Bronchial epithelial cell (primary cell): ENCODE results near the gene PTPRN2. TPM values are rescaled to one million over a fixed set of nuclear protein-coding genes. Genes with fewer than 3 reads are reported as not detected.
"Not testable (repeated sequence)": the region's sequence is repeated elsewhere in the genome, so short reads cannot be mapped to it uniquely, and the experiment has no call there.

ENCODE experiments used
- DNase-seq: peaks from one replicate; pipeline ENCODE4 v3.0.0-alpha.2; 2010; ENCODE audit warnings: low read depth
- FAIRE-seq: peaks from 2 replicates; lab custom pipeline; 2011; peaks lifted over from hg19 to GRCh38; lab: Jason Lieb, UNC
- H3K27me3 ChIP-seq: 2 replicates; pipeline ENCODE4 v1.5.1; 2011; ENCODE audit warnings: low read length; ENCODE audit not compliant: control insufficient read depth, insufficient read depth
- H3K36me3 ChIP-seq: 2 replicates; pipeline ENCODE4 v1.5.1; 2011; ENCODE audit warnings: low read length; ENCODE audit not compliant: control insufficient read depth, insufficient read depth
- H3K4me3 ChIP-seq: 2 replicates; pipeline ENCODE4 v1.5.1; 2011; ENCODE audit warnings: mild to moderate bottlenecking, low read depth, low read length, control low read depth
- CTCF ChIP-seq: IDR thresholded peaks from 2 replicates; pipeline ENCODE4 v1.5.1; 2011; ENCODE audit warnings: mild to moderate bottlenecking, moderate library complexity, low read length, control low read depth, inconsistent platforms; ENCODE audit not compliant: insufficient read depth, severe bottlenecking
- total RNA-seq: library from RNA; depleted of rRNA; stranded (reverse); fragments of >200 nt; gene quantifications from 2 replicates; pipeline ENCODE4 v1.2.1, GENCODE V29; 2014

The PTPRN2 gene
- total RNA-seq, 1 donor from 2014 or later = 1.1 TPM

DNA sequence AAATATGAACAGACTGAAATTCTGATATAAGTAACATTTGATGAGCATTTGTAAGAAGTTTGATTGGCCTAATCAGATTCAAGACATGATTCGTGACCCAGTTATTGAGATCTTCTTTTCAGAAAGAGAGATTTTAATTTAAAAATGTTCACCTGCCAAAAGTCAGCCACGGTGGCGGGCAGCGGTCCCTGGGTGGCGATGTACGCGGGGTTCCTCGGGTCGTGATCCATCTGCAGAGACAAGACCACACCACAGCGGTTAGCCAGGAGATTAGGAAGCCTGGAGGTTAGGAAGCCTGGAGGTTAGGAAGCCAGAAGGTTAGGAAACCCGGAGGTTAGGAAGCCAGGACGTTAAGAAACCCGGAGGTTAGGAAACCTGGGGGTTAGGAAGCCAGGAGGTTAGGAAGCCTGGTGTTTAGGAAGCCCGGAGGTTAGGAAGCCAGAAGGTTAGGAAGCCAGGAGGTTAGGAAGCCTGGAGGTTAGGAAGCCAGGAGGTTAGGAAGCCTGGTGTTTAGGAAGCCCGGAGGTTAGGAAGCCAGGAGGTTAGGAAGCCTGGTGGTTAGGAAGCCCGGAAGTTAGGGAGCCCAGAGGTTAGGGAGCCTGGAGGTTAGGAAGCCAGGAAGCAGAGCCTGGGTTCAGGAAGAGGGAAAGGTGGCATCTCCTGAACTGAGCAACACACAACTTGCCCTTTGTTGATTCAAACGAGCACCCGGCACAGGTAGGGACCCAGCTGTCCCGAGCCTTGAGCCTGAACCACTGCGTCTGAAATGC, 992.4 kb downstream of the PTPRN2 start:
- DNase-seq (no peak), FAIRE-seq (no peak)
- Histone ChIP-seq H3K4me3 (no peak overlapping the region), H3K27me3 (no peaks in the 10 kb centered on the region), H3K36me3 (no peaks in the 10 kb centered on the region)
- TF ChIP-seq CTCF = no peak

- no peak for DNase-seq
- H3K27me3 ChIP-seq = no peaks in the 10 kb centered on the region
- no peaks in the 10 kb centered on the region for H3K36me3 ChIP-seq
- no peak for FAIRE-seq
- no peak for TF ChIP-seq CTCF
- no peak overlapping the region for H3K4me3 ChIP-seq
These were observed 993.3 kb downstream of the PTPRN2 start for GRCh38 chr7:157594306-157594705.

- DNase-seq (no peak), FAIRE-seq (no peak)
- no peaks in the 10 kb centered on the region for H3K36me3 ChIP-seq
- H3K27me3 ChIP-seq = no peaks in the 10 kb centered on the region
- TF ChIP-seq CTCF = no peak
- no peak overlapping the region for H3K4me3 ChIP-seq
These were observed 994.1 kb downstream of the PTPRN2 start for GRCh38 chr7:157593541-157593940.

GRCh38 chr7:157592636-157593320, 994.8 kb downstream of the PTPRN2 start:
- not testable (repeated sequence) for DNase-seq, H3K27me3 ChIP-seq, H3K36me3 ChIP-seq, H3K4me3 ChIP-seq
- peak; percentile 66 for FAIRE-seq

GRCh38 chr7:157590526-157590925, 997.1 kb downstream of the PTPRN2 start:
- Histone ChIP-seq H3K4me3 (no peak overlapping the region), H3K27me3 (no peaks in the 10 kb centered on the region), H3K36me3 (no peaks in the 10 kb centered on the region)
- TF ChIP-seq CTCF = no peak
- DNase-seq (no peak), FAIRE-seq (no peak)

DNA sequence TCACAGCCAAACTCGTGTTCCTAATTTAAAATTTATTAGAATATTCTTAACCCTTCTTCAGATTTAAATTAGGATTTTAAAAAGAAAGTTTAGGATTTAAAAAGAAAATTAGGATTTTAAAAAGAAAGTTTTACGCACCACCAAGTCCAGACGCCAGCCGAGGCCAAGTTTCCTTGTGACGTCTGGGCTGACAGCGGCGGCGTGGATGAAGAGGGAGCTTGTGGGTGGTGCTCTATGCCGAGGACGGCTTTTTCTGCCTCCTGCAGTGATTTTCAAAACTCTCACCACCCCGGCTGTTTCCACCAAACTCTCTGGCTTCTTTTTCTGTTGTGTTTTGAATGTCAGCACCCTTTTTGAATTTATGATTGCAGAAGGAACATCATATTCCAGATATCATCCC, 997.9 kb downstream of the PTPRN2 start:
- DNase-seq (no peak), FAIRE-seq (no peak)
- no peaks in the 10 kb centered on the region for H3K36me3 ChIP-seq
- H3K4me3 ChIP-seq = no peak overlapping the region
- H3K27me3 ChIP-seq = no peaks in the 10 kb centered on the region
- no peak for TF ChIP-seq CTCF
